GM12878 (cell line): ENCODE measurements around the gene C1QTNF8.

Experiments used
- BACH1 ChIP-seq: fragments of 450-650 bp; IDR thresholded peaks from 2 replicates; pipeline ENCODE4 v1.6.1; 2017; ENCODE audit warnings: mild to moderate bottlenecking, borderline replicate concordance
- EGR1 ChIP-seq, 2 experiments: IDR thresholded peaks; 1 replicate in 1 of 2; 2 replicates in 1 of 2; pipeline ENCODE4 v1.6.1; 2011 to 2012; ENCODE audit warnings: low read depth in 2 of 2, low read length in 2 of 2, borderline replicate concordance in 1 of 2, mild to moderate bottlenecking in 1 of 2, moderate library complexity in 1 of 2
- EP300 ChIP-seq, 2 experiments: fragments of 150-350 bp in 1 of 2; IDR thresholded peaks; 2 replicates each; pipeline ENCODE4 v1.6.1; 2011 to 2012; ENCODE audit warnings: low read depth in 2 of 2, low read length in 2 of 2, borderline replicate concordance in 1 of 2, improper control_type of control experiment in 1 of 2, inconsistent platforms in 1 of 2; ENCODE audit not compliant: control insufficient read depth in 1 of 2
- LARP7 ChIP-seq: fragments of 450-650 bp; IDR thresholded peaks from 2 replicates; pipeline ENCODE4 v1.6.1; 2017; ENCODE audit warnings: mild to moderate bottlenecking
- MYC ChIP-seq: IDR thresholded peaks from 2 replicates; pipeline ENCODE4 v1.6.1; 2011; ENCODE audit warnings: mild to moderate bottlenecking, low read length, moderate library complexity, inconsistent platforms; ENCODE audit not compliant: insufficient read depth, insufficient replicate concordance, insufficient read length, severe bottlenecking
- RAD51 ChIP-seq: fragments of 450-650 bp; IDR thresholded peaks from 2 replicates; pipeline ENCODE4 v1.6.1; 2016; ENCODE audit warnings: moderate library complexity, mild to moderate bottlenecking, inconsistent platforms
- TAF1 ChIP-seq: IDR thresholded peaks from 2 replicates; pipeline ENCODE4 v1.6.1; 2011; ENCODE audit warnings: mild to moderate bottlenecking, low read depth, low read length, borderline replicate concordance
- YBX1 ChIP-seq: fragments of 450-650 bp; IDR thresholded peaks from 2 replicates; pipeline ENCODE4 v1.6.1; 2016; ENCODE audit warnings: antibody characterized with exemption
- ZSCAN29 ChIP-seq: fragments of 450-650 bp; IDR thresholded peaks from 2 replicates; pipeline ENCODE4 v1.6.1; 2017; ENCODE audit warnings: mild to moderate bottlenecking, moderate library complexity
- TF ChIP-seq, protein P1 (sequence below), 3 experiments: IDR thresholded peaks in 2 of 3; conservative IDR thresholded peaks in 1 of 3; 2 replicates each; pipeline ENCODE4 v1.5.1; 2011; ENCODE audit warnings: low read depth in 3 of 3, low read length in 3 of 3, mild to moderate bottlenecking in 3 of 3, control low read depth in 2 of 3, moderate library complexity in 2 of 3, inconsistent platforms in 1 of 3, mixed read lengths in 1 of 3; ENCODE audit not compliant: control insufficient read depth in 2 of 3, insufficient read depth in 1 of 3; ENCODE audit errors: extremely low read depth in 1 of 3
- TF ChIP-seq, protein P2 (sequence below): IDR thresholded peaks from 2 replicates; pipeline ENCODE4 v1.6.1; 2012; ENCODE audit warnings: mild to moderate bottlenecking, low read depth, low read length
- TF ChIP-seq, protein P3 (sequence below): IDR thresholded peaks from 2 replicates; pipeline ENCODE4 v1.6.1; 2011; ENCODE audit warnings: low read depth, low read length, improper control_type of control experiment, borderline replicate concordance
- TF ChIP-seq, protein P4 (sequence below): IDR thresholded peaks from 2 replicates; pipeline ENCODE4 v1.6.1; 2012; ENCODE audit warnings: low read length, inconsistent platforms

DNA sequence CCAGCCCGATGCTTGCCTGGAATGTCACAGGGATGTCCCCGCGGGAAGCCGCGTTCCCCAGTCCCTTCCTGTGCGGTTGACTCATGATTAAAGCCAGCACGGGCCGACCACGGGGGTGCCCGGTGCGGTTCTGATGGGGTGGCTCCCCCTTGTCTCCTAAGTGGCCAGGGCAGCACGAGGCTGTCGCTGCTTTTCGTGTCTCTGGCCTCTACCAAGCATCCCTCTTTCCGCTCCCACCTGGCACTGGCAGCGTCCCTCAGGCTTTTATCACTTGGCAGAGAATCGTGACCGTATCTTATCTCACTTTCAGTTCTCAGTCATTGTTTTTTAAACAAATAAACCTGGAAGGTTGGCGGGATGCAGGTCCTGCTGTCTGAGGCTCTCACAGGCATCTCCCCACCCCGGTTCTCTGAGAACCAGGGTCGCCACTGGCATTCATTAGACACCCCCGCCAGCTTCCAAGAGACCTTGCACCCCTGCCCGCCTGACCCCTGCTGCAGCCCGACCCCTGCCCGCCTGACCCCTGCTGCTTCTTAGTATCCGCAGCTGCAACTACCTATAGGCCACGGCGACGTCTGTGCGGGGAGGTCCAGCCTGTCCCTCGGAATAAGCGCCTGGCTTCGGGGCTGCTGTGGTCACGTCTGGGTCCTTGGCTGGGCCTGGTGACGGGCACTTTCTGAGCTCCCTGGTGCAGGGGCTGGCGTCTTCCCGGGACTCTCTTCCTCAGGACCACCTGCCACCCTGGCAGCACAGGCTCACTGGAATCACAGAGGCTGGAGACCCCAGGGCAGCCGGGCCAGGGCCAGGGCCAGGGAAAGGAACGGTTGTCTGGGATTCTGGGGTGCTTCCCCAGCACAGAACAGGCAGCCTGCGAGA, 7.5 kb downstream of the C1QTNF8 start:
- TF ChIP-seq RAD51 = no peak
- TF ChIP-seq, protein P1, sequence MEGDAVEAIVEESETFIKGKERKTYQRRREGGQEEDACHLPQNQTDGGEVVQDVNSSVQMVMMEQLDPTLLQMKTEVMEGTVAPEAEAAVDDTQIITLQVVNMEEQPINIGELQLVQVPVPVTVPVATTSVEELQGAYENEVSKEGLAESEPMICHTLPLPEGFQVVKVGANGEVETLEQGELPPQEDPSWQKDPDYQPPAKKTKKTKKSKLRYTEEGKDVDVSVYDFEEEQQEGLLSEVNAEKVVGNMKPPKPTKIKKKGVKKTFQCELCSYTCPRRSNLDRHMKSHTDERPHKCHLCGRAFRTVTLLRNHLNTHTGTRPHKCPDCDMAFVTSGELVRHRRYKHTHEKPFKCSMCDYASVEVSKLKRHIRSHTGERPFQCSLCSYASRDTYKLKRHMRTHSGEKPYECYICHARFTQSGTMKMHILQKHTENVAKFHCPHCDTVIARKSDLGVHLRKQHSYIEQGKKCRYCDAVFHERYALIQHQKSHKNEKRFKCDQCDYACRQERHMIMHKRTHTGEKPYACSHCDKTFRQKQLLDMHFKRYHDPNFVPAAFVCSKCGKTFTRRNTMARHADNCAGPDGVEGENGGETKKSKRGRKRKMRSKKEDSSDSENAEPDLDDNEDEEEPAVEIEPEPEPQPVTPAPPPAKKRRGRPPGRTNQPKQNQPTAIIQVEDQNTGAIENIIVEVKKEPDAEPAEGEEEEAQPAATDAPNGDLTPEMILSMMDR (IDR thresholded peaks at IDR 0.05 in 2 of 3, conservative IDR thresholded peaks at IDR 0.05 in 1 of 3; ENCODE audit: control insufficient read depth in 2 of 3, extremely low read depth in 1 of 3, insufficient read depth in 1 of 3, low read depth in 3 of 3, low read length in 3 of 3) = no peak
- no peak for TF ChIP-seq EP300 (IDR thresholded peaks at IDR 0.05; ENCODE audit: borderline replicate concordance in 1 of 2, control insufficient read depth in 1 of 2, low read depth in 2 of 2, low read length in 2 of 2)
- TF ChIP-seq, protein P2, sequence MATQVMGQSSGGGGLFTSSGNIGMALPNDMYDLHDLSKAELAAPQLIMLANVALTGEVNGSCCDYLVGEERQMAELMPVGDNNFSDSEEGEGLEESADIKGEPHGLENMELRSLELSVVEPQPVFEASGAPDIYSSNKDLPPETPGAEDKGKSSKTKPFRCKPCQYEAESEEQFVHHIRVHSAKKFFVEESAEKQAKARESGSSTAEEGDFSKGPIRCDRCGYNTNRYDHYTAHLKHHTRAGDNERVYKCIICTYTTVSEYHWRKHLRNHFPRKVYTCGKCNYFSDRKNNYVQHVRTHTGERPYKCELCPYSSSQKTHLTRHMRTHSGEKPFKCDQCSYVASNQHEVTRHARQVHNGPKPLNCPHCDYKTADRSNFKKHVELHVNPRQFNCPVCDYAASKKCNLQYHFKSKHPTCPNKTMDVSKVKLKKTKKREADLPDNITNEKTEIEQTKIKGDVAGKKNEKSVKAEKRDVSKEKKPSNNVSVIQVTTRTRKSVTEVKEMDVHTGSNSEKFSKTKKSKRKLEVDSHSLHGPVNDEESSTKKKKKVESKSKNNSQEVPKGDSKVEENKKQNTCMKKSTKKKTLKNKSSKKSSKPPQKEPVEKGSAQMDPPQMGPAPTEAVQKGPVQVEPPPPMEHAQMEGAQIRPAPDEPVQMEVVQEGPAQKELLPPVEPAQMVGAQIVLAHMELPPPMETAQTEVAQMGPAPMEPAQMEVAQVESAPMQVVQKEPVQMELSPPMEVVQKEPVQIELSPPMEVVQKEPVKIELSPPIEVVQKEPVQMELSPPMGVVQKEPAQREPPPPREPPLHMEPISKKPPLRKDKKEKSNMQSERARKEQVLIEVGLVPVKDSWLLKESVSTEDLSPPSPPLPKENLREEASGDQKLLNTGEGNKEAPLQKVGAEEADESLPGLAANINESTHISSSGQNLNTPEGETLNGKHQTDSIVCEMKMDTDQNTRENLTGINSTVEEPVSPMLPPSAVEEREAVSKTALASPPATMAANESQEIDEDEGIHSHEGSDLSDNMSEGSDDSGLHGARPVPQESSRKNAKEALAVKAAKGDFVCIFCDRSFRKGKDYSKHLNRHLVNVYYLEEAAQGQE = no peak
- TF ChIP-seq MYC = no peak
- TF ChIP-seq LARP7 = no peak
- no peak for TF ChIP-seq YBX1
- TF ChIP-seq, protein P3, sequence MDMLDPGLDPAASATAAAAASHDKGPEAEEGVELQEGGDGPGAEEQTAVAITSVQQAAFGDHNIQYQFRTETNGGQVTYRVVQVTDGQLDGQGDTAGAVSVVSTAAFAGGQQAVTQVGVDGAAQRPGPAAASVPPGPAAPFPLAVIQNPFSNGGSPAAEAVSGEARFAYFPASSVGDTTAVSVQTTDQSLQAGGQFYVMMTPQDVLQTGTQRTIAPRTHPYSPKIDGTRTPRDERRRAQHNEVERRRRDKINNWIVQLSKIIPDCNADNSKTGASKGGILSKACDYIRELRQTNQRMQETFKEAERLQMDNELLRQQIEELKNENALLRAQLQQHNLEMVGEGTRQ = no peak
- no peak for TF ChIP-seq TAF1
- no peak for TF ChIP-seq EGR1 (IDR thresholded peaks at IDR 0.05; ENCODE audit: borderline replicate concordance in 1 of 2, low read depth in 2 of 2, low read length in 2 of 2)
- TF ChIP-seq, protein P4, sequence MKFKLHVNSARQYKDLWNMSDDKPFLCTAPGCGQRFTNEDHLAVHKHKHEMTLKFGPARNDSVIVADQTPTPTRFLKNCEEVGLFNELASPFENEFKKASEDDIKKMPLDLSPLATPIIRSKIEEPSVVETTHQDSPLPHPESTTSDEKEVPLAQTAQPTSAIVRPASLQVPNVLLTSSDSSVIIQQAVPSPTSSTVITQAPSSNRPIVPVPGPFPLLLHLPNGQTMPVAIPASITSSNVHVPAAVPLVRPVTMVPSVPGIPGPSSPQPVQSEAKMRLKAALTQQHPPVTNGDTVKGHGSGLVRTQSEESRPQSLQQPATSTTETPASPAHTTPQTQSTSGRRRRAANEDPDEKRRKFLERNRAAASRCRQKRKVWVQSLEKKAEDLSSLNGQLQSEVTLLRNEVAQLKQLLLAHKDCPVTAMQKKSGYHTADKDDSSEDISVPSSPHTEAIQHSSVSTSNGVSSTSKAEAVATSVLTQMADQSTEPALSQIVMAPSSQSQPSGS = no peak
- TF ChIP-seq ZSCAN29 = no peak
- TF ChIP-seq BACH1 = no peak
